ENCODE measurements around the gene TCL1B.
"Not testable (repeated sequence)": the region's sequence is repeated elsewhere in the genome, so short reads cannot be mapped to it uniquely, and the experiment has no call there.

Gene TCL1B, protein sequence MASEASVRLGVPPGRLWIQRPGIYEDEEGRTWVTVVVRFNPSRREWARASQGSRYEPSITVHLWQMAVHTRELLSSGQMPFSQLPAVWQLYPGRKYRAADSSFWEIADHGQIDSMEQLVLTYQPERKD

DNA sequence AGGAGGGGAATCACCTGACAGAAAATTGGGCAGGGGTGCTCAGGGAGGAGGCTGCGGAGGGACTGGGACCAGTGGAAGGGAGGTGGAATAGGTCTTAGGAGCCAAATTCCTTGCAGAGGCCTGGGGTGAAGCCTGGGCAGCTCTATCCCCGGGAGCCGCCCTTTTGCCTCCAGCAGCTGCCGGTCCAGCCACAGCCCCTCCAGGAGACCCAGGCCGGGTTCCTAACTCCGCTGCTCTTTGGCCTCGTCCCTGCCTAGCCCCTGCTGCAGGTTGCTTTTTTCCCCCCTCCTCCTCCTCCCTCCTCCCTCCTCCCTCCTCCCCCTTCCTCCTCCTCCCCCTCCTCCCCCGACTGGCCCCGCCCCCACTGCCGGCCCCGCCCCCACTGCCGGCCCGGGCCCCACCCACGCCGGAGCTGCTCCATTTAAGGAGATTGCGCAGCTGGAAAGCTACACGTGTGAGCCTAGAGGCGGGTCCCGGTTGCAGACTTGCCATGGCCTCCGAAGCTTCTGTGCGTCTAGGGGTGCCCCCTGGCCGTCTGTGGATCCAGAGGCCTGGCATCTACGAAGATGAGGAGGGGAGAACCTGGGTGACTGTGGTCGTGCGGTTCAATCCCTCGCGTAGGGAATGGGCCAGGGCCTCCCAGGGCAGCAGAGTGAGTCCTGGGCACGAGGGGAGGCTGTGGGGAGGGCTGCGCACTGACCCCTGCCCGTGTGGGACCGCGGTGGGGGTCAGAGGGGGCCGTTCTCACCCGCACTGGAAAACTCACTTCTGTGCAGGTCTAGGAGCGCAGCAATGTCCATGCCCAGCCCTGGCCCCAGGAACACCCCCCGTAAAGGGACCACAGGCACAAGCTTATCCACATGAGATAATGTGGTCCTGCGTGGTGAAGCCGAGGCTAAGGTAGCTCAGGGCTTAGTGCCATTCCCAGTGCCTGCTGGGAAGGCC lies at the start of gene TCL1B:
TSS of gene TCL1B (plus strand) at position 449 of the 945 bp plus-strand sequence. CDS start at position 491, 42 bp downstream.
- no peak for DNase-seq (ENCODE audit: low read depth in 4 of 4, low spot score in 1 of 4)

DNA sequence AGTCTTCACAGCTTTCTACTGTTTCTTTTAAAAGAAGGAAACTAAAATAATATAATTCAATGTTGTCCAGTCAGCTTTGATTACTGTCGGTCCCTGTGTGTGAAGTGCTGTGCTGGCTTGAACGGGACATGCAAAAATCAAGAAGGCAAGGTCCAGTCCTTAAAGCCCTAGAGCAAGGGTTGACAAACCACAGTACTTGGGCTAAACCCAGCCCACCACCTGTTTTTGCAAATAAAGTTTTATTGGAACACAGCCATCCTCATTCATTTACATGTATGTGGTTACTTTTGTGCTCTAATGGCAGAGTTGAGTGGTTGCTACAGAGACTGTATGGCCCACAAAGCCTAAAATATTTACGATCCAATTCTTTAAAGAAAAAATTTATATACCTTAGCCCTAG lies 41.2 kb upstream of the TCL1B start:
- DNase-seq (ENCODE audit: low read depth in 4 of 4, low spot score in 1 of 4): no peak

DNA sequence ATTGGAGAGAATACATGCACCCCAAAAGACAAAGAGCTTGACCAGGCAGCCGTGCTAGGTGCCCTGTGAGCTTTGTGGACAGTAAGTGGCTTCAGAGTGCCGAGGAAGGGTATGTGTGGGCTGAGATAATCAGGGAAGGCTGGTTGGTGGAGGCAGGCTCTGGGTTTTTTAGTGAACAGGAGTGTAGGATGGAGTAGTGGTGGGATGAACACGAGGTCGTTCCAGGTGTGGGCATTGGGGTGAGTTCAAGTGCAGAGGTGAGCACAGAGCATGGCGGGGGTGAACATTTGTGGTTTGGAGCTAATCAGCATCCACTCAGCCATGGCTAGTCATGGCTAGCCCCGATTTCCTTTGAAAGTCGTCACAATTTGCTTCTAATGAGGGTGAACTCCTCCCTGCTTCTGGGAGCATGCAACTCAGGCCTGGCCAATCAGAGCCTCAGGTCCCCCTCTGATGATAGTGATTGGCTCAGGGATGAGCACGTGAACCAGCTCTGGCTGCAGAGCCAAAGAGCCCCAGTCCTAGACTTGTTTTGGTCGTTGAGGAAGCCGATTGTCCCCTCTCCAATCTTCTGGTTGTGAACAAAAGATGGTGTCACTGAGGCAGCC lies 40.7 kb upstream of the TCL1B start:
- DNase-seq (ENCODE audit: low read depth in 4 of 4, low spot score in 1 of 4): no peak

DNA sequence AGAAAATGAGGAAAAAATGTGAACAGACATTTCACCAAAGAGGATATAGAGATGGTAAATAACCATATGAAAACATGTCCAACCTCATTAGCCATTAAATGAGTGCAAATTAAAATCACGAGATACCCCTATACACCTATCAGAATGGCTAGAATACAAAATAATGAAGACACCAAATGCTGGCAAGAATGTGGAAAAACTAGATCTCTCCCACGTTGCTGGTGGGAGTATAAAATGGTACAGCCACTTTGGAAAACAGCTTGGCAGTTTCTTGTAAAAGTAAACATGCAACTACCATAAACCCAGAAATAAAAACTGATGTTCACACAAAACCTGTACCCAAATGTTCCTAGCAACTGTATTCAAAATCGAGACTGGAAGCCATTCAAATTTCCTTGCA lies 38.3 kb upstream of the TCL1B start:
- DNase-seq (ENCODE audit: low read depth in 4 of 4, low spot score in 1 of 4): no peak

DNA sequence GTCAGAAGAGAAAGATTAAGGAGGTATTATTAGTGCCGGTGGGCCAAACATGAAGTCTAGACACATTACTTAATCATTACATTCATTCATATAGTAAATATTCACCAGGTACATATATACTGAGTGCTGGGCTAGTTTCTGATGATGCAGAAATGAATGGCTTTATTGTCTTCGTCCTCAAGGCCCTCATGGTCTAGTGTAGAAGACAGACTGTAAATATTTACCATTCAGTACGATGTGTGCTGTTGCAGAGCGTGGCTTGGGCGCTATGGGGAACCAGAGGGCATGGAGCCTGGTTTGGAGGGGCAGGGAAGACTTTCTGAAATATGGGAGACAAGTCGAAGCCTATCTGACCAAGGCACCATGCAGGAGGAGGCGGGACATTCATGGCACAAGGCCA lies 37.0 kb upstream of the TCL1B start:
- DNase-seq (ENCODE audit: low read depth in 4 of 4, low spot score in 1 of 4): no peak

DNA sequence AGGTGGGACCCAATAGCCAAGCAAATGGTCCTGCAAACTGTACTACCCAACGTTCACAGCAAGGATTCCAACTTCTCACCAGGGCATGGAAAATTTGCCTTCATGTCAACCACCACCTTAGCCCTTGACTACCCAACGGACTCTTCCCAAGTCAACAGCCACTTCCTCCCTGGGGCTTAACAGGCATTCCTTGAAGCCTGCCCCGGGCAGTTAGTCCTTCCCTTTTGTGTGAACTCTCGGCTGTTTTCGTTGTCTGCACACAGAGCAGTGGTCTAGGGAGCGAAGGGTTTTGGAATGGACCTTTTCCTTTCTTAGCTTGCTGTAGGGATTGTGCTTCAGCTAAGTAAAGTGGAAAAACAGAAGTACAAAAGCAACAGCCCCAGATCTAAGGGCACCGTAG lies 35.2 kb upstream of the TCL1B start:
- no peak for DNase-seq (ENCODE audit: low read depth in 4 of 4, low spot score in 1 of 4)

DNA sequence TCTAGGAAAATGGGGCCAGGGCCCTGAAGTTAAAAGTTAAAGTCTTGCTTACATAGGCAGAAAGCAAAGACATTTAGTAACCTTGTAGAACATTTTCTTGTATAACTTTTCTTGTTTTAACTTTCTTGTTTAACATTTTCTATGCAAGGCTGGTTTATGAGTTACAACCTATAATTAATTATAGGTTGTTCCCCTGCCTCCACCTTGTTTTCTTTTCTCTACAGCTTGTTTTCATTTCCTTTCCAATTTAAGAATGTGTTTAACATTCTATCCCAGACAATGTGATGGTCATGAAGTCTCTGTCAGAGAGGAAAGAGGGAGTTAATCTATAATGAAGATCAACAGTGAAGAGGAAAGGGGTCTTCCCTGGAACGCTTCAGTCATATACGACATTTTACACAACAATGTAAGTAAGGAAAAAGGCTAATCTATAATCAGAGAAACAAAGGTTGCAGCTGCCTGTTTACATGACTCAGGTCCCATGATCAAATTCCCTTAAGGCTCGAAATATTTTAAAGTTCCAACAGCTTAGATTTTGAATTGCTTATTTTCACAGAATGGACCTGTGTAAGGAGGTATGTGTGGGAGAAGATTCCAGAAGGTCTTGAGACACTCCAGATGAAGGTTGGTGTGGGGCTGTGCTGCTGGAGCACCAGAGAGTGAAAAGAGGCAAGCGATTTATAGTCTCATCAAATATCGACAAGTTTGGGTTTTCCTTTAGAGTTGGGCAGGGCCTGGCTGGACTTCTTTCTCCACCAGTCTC lies 34.2 kb upstream of the TCL1B start:
- DNase-seq (ENCODE audit: low read depth in 4 of 4, low spot score in 1 of 4): no peak

DNA sequence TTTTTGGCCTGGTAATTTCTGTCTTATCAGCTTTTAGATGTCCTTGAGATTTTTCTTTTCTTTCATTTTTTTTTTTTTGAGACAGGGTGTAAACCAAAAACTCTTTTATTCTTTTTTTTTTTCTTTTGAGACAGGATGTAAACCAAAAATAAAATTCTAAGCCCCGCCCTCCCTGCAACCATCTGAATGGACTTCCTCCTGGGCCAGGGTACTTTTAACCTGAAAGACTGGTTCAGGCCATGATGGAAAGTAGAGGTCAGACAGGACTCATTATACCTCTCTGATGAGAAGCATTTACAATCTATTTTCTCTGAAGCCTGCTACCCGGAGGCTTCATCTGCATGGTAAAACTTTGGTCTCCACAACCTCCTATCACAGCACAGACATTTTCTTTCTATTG lies 33.5 kb upstream of the TCL1B start:
- DNase-seq (ENCODE audit: low read depth in 4 of 4, low spot score in 1 of 4): no peak

DNA sequence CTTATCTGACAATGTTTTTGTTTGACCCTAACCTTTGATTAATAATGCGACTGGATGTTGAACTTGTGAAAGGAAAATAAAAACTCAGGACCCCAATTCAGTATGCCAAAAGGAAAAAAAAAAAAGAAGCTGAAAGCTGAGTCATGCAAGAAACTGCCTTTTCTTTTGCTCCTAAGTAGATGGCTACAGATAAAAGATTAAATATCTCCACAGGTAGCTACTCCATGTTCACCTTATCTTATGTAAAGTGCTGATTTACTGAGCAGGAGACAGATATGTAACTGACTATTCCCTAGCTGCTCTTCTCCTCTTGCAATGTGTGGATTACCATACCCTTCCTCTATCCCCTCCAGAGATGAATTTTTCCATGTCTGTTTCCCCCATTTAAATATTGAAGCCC lies 30.8 kb upstream of the TCL1B start:
- no peak for DNase-seq (ENCODE audit: low read depth in 4 of 4, low spot score in 1 of 4)

DNA sequence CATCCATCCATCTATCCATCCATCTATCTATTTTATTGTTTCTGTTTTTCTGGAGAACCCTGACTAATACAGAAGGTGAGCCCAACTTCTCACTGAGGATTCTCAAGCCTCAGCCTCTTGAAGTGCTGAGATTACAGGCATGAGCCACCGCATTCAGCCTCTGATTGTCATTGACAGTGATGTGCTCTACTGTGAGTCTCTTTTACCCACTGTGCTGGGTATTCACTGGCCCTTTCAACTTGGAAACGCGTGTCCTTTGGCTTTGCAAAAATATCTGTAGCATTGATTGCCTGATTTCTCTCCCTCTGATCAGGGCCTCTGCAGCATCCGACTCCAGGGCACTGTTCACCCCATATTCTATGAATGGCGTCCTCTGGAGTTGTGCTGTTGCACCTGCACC lies 29.6 kb upstream of the TCL1B start:
- no peak for DNase-seq (ENCODE audit: low read depth in 4 of 4, low spot score in 1 of 4)

DNA sequence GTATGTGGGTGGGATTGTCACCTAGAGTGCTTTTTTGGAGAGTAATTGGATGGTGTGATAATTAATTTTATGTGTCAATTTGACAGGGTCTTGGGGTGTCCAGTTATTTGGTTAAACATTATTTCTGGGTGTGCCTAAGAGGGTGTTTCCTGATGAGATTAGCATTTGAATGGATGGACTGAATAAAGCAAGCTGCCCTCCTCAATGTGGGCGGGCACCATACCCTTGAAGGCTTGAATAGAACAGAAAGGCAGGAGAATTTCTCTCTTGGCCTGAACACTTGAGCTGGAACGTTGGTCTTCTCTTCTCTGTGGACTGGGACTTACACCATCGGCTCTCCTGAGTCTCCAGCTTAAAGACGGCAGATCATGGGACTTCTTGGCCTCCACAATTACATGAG lies 28.8 kb upstream of the TCL1B start:
- no peak for DNase-seq (ENCODE audit: low read depth in 4 of 4, low spot score in 1 of 4)

DNA sequence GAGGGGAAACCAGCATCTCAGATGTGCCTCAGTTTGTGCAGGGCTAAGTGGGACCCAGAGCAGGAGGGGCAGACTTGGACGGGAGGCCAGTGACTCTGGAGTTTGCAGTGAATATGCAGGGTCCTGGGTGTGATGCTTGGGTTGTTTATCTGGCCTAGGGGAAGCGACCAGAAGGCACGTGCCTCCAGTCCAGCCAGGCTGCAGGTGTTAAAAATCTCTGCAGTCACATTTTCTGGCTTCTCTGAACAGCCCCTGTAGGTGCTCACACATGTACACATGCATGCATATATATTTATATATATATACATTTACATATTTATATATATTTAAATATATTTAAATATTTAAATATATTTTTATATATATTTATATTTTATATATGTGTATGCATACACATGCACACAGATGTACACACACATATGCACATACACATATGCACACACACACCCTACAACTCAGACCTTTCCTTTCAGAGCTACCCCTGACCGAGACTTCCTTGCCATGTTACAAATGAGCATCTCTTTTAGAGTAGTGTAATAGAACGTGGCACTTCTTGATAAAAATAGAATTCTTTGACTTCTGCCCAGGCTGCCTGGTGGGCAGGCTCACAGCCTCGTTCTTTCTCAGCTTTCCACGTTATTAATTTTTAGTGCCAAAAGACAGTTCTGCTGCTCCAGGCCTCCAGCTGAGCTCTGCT lies 26.8 kb upstream of the TCL1B start:
- DNase-seq (ENCODE audit: low read depth in 4 of 4, low spot score in 1 of 4): no peak

DNA sequence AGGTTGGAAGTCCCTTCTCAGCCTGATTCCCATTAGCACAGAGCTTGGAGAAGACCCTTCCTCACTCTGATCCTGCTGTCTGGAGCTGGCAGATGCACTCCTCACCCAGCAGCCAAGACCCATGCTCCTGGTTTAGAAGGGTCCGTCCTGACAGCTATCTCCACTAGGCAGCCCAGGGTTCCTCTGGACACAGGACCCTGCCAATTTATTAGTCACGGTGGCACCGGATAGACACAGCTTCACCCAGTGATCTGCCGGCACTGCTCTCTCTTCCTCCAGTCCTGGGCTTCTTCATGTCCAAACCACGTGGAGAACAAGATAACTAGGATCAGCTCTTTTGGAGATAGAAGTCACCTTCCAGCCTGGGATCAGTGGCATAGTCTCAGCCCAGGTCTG lies 26.2 kb upstream of the TCL1B start:
- DNase-seq (ENCODE audit: low read depth in 4 of 4, low spot score in 1 of 4): no peak

DNA sequence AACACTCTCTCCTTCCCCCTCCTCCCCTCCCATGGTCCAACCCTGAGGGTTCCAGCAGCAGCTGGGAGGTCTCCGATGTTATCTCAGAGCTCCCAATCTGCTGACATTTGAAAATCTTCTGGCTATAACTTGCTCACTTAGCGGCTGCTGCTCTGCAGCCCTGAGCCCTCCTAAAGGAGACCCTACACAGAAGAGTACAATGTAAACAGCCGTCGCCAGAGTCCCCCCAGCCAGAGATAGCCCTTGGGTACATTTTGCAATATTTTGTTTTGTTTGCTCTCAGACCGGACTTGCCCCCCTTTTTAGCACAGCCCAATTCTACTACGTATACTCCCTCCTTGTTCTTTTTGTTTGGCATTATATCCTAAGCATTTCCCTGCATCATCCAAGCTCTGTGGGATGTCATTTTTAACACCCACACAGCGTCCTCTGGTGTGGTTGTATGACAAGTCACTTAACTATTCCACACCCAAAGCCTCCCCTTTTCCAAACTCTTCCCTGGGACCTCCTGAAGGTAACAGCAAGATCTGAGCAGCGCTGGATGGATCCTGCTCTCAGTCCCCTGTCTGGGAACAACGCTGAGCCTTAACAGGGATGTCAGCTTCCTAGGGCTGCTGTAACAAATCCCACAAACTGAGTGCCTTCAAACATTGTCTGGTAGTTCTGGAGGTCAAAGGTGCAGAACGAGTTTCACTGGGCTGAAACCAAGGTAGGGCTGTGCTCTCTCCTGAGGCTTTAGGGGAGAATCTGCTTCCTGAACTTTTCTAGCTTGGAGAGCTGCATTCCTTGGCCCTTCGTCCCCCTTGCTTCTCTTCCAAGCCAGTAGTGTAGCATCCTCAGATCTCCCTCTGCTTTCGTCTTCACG lies 25.3 kb upstream of the TCL1B start:
- DNase-seq (ENCODE audit: low read depth in 4 of 4, low spot score in 1 of 4): no peak

DNA sequence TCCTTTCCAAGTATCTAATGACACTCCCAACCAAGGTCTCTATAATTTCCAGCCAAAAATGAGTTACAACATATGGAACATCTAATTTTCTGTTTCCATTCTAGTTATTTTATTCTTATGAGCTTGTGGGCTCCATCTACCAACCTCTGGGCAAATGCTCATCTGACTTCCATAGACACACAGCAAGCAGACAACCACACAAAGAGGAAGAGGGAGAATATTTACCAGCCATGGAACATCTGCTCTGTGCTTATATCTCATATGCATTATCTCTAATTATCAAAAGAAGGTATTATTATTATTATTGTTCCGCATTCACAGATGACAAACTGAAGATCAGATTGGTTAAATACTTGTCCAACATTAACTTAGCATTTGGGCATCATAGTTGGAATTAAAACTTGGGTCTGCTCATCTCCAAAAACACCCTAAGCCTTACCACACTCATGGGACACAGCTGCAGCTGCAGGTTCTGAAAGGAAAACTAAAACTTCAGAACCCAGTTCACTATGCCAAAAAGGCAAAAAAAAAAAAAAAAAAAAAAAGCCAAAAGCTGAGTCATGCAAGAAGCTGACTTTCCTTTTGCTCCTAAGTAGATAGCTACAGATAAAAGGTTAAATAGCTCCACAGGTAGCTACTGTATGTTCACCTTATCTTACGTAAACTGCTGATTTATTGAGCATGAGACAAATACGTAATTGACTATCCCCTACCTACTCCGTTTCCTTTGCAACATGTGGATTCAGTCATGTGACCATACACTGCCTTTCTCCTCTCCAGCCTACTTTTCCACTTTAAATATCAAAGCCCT lies 23.6 kb upstream of the TCL1B start:
- no peak for DNase-seq (ENCODE audit: low read depth in 4 of 4, low spot score in 1 of 4)

DNA sequence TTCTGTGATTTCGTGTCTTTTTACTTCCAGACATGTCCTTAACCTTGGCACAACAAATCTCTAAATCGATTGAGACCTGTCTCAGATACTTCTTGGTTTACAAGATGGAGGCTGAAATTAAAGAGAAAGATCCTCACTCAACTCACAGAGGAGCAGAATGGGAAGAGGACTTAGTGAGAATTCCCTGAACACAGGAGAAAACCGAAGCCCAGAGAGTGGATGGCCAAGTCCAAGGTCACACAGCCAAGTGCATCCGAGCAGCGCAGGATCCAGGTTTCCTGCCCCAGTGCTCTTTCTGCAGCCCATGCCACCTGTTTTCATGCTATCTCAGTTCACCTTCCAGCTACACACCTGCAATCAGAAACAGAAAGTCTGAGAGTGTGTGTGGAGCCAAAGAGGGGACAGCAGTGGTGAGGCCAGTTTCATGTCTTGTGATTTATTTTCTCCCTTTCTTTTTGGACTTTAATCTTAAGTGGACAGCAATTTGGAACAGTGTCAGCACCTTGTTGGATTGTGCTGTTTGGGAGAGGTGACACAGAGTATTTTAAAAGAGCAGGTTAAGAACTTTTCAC lies 22.9 kb upstream of the TCL1B start:
- no peak for DNase-seq (ENCODE audit: low read depth in 4 of 4, low spot score in 1 of 4)

DNA sequence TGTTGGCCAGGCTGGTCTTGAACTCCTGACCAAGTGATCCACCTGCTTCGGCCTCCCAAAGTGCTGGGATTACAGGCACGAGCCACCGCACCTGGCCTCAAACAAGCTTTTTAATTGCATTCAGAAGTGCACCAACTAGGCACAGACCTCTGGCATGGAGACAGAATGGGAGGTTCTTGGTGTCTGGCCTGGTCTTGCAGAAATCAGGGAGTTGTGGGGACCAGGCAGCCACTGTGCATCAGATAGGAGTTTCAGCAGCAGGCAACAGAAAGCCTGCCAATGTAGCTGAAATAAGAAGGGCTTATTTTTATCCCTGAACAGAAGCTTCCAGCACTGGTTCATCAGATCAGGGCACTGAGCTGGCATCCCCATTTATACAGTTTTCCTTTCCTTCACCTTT lies 22.2 kb upstream of the TCL1B start:
- no peak for DNase-seq (ENCODE audit: low read depth in 4 of 4, low spot score in 1 of 4)

DNA sequence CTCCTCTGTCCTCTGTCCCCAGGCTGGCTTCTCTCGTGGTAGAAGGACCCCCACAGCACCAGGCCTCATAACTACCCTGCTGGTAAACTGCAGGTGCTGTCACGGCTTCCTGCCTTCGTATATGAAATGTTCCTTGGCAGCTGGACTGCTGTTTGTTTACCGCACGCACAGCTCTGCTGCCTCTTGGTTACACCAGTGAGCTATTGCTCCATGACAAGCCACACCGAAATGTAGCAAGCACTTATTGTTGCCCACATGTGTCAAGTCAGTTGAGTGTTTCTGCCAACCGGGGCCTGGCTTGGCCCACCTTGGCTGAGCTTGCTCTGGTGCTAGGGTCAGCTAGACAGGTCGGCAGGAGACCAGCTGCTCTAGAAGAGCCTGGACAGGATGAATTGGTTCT lies 21.7 kb upstream of the TCL1B start:
- DNase-seq (ENCODE audit: low read depth in 4 of 4, low spot score in 1 of 4): no peak

DNA sequence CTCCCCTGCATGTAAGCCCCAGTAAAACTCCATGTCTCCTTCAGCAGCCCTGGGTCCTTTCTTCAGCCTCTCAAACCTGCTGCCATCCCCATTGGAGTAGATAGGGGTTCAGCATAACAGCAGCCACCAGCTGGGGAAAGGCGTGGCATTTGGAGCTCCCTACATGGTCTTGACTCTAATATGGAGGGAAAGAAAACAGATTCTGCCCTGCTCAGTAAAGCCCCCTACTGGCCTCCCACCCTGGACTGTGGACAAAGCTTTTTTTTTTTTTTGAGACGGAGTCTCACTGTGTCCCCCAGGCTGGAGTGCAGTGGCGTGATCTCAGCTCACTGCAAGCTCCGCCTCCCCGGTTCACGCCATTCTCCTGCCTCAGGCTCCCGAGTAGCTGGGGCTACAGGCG lies 20.7 kb upstream of the TCL1B start:
- DNase-seq (ENCODE audit: low read depth in 4 of 4, low spot score in 1 of 4): not testable (repeated sequence)

Measured in stimulated activated CD4-positive, alpha-beta T cell treated with anti-CD3 and anti-CD28 coated beads, Interleukin-1b, Interleukin-23, amount 100 ng/mL, for 24 hours (primary cell).